Bronchial epithelial cell (primary cell): Measurements from ENCODE around the gene MRPL36. TPM values are rescaled to one million over a fixed set of nuclear protein-coding genes. Genes with fewer than 3 reads are reported as not detected.

Experiments
- DNase-seq: peaks from one replicate; pipeline ENCODE4 v3.0.0-alpha.2; 2010; ENCODE audit warnings: low read depth
- FAIRE-seq: peaks from 2 replicates; lab custom pipeline; 2011; peaks lifted over from hg19 to GRCh38; lab: Jason Lieb, UNC
- H3K27me3 ChIP-seq: 2 replicates; pipeline ENCODE4 v1.5.1; 2011; ENCODE audit warnings: low read length; ENCODE audit not compliant: control insufficient read depth, insufficient read depth
- H3K36me3 ChIP-seq: 2 replicates; pipeline ENCODE4 v1.5.1; 2011; ENCODE audit warnings: low read length; ENCODE audit not compliant: control insufficient read depth, insufficient read depth
- H3K4me3 ChIP-seq: 2 replicates; pipeline ENCODE4 v1.5.1; 2011; ENCODE audit warnings: mild to moderate bottlenecking, low read depth, low read length, control low read depth
- total RNA-seq: library from RNA; depleted of rRNA; stranded (reverse); fragments of >200 nt; gene quantifications from 2 replicates; pipeline ENCODE4 v1.2.1, GENCODE V29; 2014
- TF ChIP-seq, protein P1 (sequence below): IDR thresholded peaks from 2 replicates; pipeline ENCODE4 v1.5.1; 2011; ENCODE audit warnings: mild to moderate bottlenecking, moderate library complexity, low read length, control low read depth, inconsistent platforms; ENCODE audit not compliant: insufficient read depth, severe bottlenecking

Gene MRPL36
- total RNA-seq, result 61.1 and 63.1 TPM in 2 replicates

DNA sequence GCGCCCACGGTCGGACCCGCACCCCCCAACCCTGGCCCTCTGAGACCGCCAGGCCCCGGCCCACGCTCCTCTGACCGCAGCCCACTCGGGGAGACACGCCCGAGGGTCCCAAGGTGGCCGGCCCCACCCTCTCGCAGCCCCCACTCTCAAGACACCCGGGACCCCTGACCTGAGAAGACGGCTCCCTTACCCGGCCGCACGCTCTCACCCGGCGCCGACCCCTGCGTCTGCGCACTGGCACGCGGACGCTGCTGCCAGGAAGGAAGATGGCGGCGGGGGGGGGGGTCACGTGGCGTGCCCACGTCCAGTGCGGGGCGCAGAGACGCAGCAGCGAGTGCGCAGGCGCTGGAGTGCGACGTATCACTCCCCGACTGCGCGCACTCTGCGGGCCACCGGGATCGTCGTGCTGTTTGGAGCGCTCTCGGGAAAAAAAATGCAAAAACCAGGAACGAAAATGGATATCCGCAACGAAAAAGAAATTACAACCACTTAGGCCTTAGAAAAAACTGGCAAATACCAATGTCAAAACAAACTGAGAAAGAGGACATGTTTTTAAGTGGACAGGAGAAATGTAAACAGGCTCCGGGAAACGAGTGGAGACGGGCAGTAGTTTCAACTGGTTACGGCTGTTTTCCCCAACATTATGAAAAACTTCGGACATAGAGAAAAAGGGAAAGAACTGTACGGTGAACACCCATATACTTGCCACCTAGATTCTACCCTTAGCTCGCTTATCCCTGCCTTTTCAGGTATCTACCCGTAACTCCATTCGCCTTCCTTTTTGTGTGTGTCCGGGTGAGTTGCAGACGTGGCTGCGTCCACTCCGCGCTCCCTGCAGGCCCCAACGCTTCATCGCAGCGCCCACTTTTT, at the start of gene MRPL36:
MRPL36 (minus strand) TSS at position 236 of the 870 bp plus-strand sequence. CDS start 902 bp downstream, outside the sequence.
- Histone ChIP-seq H3K27me3 (no peaks in the 10 kb centered on the region), H3K4me3 (peak within 1 kb of the TSS; percentile 92), H3K36me3 (peaks cover 15% of the 10 kb centered on the region)
- FAIRE-seq (no peak), DNase-seq (peak; percentile 69)
- TF ChIP-seq, protein P1, sequence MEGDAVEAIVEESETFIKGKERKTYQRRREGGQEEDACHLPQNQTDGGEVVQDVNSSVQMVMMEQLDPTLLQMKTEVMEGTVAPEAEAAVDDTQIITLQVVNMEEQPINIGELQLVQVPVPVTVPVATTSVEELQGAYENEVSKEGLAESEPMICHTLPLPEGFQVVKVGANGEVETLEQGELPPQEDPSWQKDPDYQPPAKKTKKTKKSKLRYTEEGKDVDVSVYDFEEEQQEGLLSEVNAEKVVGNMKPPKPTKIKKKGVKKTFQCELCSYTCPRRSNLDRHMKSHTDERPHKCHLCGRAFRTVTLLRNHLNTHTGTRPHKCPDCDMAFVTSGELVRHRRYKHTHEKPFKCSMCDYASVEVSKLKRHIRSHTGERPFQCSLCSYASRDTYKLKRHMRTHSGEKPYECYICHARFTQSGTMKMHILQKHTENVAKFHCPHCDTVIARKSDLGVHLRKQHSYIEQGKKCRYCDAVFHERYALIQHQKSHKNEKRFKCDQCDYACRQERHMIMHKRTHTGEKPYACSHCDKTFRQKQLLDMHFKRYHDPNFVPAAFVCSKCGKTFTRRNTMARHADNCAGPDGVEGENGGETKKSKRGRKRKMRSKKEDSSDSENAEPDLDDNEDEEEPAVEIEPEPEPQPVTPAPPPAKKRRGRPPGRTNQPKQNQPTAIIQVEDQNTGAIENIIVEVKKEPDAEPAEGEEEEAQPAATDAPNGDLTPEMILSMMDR, result no peak

DNA sequence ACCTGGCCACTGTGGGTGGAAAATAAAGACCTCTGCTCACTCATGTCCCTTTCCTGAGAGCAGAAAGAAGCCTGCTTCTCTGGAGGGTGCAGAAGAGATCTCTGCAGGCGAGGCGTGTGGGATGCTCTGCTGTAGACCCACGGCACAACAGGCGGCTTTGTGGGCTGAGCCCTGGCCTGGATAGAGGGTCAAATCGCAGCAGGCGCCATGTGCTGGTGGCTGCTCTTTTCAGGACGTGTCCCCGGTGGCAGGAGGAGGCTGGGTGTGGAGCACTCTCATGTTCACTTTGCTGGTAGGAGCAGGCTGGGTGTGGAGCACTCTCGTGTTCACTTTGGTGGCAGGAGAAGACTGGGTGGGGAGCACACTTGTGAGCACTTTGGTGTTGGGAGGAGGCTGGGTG, 48.0 kb upstream of the MRPL36 start:
- TF ChIP-seq, protein P1, result no peak
- FAIRE-seq, result no peak
- H3K4me3 ChIP-seq, result no peak overlapping the region
- no peak for DNase-seq
- H3K27me3 ChIP-seq, result peaks cover 5% of the 10 kb centered on the region
- H3K36me3 ChIP-seq, result no peaks in the 10 kb centered on the region

DNA sequence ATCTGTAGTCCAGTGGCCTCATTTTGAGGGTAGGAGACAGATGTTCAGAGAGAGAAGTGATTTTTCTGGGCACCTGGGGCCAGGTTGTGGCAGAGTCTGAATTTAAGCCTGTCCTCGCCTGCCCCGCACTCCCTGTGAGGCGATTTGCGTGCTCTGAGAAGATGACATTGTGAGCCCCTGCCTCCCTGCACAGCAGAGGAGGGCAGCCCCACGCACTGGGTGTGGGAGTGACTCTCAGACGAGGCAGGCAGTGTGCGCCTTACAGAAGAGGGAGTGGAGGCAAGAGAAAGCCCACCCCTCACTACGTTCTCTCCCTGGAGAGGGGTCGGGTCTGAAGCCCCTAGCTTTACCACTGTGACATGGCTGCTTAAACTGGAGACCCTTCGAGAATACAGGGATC, 47.4 kb upstream of the MRPL36 start:
- H3K27me3 ChIP-seq, result peaks cover 5% of the 10 kb centered on the region

GRCh38 chr5:1846583-1846982, 46.9 kb upstream of the MRPL36 start:
- DNase-seq (no peak), FAIRE-seq (no peak)
- TF ChIP-seq, protein P1, result no peak
- peaks cover 5% of the 10 kb centered on the region for H3K27me3 ChIP-seq
- no peaks in the 10 kb centered on the region for H3K36me3 ChIP-seq
- H3K4me3 ChIP-seq, result no peak overlapping the region

More for the DNA sequence above, 47.4 kb upstream of the MRPL36 start:
- Histone ChIP-seq H3K4me3 (no peak overlapping the region), H3K36me3 (no peaks in the 10 kb centered on the region)
- TF ChIP-seq, protein P1, result no peak
- FAIRE-seq (no peak), DNase-seq (no peak)

- Histone ChIP-seq H3K27me3 (peaks cover 5% of the 10 kb centered on the region), H3K4me3 (no peak overlapping the region), H3K36me3 (no peaks in the 10 kb centered on the region)
- TF ChIP-seq, protein P1, result no peak
- FAIRE-seq (no peak), DNase-seq (no peak)
Measured at GRCh38 chr5:1845696-1846095, 46.1 kb upstream of the MRPL36 start.
